GM10248 (cell line): ENCODE data around the gene GPR149.

Experiments
- CTCF ChIA-PET: fragments of 300-600 bp; sonication (Branson Sonifier 250); formaldehyde crosslinking; extraction: SDS; loops from one replicate; lab custom pipeline; 2021; ENCODE audit warnings: antibody characterized with exemption; lab: Yijun Ruan, JAX
- POLR2A ChIA-PET: fragments of 350-650 bp; sonication (Branson Sonifier 250); formaldehyde crosslinking; extraction: SDS; loops from one replicate; lab custom pipeline; 2020; ENCODE audit warnings: antibody characterized with exemption; lab: Yijun Ruan, JAX
- DNase-seq: peaks from one replicate; pipeline ENCODE4 v3.0.0; 2012; ENCODE audit errors: extremely low spot score
- TF ChIP-seq, protein P1 (sequence below): IDR thresholded peaks from 2 replicates; pipeline ENCODE4 v1.5.1; 2012; ENCODE audit warnings: mild to moderate bottlenecking, low read depth; ENCODE audit errors: extremely low read depth, missing control alignments, control extremely low read depth

Gene GPR149

DNA sequence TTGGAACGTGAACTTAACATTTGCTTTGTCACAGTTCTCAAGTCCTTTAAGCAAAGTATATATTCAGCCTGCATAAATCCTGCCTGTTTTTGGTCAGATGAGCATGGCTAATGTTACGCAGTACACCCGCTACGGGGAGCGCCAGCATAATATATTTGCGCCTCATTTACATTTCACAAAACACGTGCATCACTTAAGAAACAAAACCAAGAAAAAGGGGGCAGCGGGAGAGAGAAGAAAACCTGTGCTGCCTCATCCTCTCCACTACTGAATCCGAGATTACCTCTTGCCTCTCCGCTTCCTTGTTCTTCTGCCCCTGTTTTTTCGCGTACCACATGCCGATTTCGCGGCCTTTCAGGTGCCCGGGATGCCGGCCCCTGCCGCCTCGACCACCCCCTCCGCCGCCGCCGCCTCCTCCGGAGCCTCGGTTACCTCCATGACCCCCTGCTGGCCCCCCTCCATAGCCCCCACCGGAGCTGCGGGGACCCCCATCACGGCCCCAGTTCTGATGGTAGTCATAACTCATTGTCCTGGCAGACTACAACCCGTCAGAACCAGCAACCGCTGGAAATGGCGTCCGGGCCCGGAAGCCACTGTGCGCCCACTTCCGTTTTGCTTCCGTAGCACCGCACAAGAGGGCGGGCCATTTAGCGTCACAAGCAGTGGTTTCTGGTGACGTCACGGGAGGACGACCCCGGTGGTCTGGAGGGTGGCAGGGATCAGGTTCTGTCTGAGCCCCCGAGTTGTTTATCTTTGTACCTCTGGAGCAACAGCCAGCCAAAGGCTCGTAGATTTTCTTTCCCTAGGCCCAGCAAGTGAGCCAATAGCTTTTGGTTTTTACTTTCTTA, 105.9 kb downstream of the GPR149 start, which contains the start of gene DHX36:
DHX36 (minus strand) TSS at position 597 of the 848 bp plus-strand sequence; CDS start at position 526, 71 bp downstream.
- TF ChIP-seq, protein P1, sequence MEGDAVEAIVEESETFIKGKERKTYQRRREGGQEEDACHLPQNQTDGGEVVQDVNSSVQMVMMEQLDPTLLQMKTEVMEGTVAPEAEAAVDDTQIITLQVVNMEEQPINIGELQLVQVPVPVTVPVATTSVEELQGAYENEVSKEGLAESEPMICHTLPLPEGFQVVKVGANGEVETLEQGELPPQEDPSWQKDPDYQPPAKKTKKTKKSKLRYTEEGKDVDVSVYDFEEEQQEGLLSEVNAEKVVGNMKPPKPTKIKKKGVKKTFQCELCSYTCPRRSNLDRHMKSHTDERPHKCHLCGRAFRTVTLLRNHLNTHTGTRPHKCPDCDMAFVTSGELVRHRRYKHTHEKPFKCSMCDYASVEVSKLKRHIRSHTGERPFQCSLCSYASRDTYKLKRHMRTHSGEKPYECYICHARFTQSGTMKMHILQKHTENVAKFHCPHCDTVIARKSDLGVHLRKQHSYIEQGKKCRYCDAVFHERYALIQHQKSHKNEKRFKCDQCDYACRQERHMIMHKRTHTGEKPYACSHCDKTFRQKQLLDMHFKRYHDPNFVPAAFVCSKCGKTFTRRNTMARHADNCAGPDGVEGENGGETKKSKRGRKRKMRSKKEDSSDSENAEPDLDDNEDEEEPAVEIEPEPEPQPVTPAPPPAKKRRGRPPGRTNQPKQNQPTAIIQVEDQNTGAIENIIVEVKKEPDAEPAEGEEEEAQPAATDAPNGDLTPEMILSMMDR = peak; percentile 11
- POLR2A ChIA-PET = interaction anchor here (0.6 kb wide), 1 partner anchor 1127 kb away, joined by 7 read pairs; no protein-coding TSS in a partner anchor
- CTCF ChIA-PET = interaction anchor here (0.8 to 1.2 kb wide), 2 partner anchors 8 to 11 kb away, joined by 4 to 5 read pairs; no protein-coding TSS in a partner anchor
- DNase-seq = peak; percentile 89

DNA sequence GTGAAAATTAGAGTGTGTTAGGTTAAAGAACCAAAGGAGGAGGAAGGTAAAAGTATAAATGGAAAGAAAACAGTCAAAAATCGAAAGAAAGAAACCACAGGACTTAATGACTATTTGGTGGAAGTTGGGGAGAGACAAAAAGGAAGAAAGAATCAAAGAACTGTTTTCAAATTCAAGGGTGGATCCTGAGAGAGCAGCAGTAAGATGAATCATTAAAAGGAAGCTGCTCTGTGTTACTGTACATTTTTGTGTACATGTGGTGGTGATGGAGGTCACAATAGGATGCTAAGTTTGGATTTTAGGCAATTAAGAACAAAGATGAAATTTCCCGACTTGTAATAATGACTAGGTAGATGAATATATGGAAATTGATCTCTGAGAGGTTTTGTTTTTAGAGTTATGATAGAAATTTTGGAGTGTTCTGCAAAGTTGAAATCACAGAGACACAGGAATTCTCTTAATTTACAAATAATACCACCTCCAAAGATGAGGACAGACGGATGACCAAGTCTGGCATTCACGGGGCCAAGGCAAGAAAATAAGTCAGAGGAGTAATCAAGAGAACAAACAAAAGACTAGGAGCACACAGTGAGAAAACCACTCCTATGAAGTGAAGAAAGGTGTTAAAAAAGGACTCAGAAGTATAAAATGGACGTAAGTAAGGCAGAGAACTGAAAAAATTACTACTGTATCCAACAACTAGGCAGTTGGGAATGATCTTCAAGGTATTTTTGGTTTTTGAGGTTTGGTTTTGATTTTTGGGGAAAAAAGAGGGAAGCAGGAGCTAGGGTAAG, 112.8 kb downstream of the GPR149 start:
- no peak for DNase-seq
- ChIA-PET POLR2A (no interaction called here), CTCF (no interaction called here)
- TF ChIP-seq, protein P1 = no peak

DNA sequence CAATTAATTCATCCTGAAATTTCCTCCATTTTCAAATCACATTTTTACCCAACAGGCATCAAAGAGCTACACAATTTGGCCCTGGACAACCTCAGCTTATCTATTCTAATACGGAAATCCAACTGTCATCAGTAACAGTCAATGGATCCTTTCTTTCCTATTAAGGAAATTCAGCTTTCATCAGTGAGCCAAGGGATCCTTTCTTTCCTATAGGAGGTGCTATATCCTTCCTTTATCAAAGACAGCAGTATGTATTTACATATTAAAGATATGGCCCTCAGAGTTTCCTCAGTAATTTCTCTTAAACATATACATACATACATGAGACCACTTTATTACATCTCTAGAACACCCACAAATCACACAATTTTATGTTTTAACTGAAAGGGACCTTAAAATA, 115.8 kb downstream of the GPR149 start:
- no peak for DNase-seq
- TF ChIP-seq, protein P1 = no peak
- CTCF ChIA-PET = interaction anchor here (1.2 to 1.5 kb wide), 5 partner anchors 10 to 92 kb away, joined by 3 to 5 read pairs (median 3); no protein-coding TSS in a partner anchor
- POLR2A ChIA-PET = interaction anchor here (0.6 kb wide), 1 partner anchor 30 kb away, joined by 3 read pairs; no protein-coding TSS in a partner anchor

DNA sequence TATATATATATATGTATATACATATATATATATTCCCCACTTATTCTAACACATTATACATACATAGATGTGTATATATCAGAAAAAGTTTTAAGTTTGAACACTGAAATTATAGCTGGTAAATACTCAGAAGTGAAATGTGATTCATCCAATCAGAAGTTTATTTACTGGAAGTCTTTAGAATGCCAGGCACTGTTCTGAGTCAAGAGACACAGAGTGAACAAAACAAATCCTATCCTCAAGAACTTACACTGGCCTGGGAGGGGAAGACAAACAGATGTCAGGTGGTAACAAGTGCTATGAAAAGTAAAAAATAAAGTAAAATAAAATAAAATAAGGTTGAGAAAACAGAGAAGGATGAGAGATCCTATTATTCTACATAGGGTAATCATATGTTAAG, 119.2 kb downstream of the GPR149 start:
- ChIA-PET POLR2A (no interaction called here), CTCF (interaction anchor here (3.0 kb wide), 1 partner anchor 11 kb away, joined by 12 read pairs; no protein-coding TSS in a partner anchor)
- TF ChIP-seq, protein P1 = no peak
- DNase-seq = no peak

DNA sequence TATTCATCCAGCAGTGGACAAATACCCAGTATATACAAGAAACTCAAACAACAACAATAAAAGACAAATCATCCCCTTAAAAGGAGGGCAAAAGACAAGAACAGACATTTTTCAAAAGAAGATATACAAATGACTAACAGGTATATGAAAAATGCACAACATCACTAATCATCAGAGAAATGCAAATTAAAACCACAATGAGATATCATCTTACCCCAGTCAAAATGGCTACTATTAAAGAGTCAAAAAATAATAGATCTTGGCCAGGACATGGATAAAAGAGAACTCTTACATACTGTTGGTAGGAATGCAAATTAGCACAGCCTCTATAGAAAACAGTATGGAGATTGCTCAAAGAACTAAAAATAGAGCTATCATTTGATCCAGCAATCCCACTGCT, 122.6 kb downstream of the GPR149 start:
- TF ChIP-seq, protein P1 = no peak
- CTCF ChIA-PET = no interaction called here
- no peak for DNase-seq
- POLR2A ChIA-PET = no interaction called here

DNA sequence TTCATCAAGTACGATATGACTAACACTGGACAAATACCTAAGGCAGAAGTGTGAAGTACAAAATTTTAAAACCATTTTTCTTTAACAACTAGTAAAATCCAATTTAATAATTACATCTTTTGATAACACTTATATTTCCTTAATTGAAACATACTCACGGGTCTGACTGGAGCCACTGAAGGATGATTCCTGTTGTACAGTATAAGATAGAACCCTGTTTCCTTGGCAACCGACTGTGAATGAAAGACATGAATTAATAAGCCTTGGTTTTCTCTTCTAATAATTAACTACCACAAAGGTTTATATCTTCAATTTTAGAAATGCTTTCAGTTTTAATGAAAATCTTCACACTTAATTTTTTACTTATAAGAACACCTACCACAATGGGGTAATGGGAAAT, 125.1 kb downstream of the GPR149 start:
- CTCF ChIA-PET = interaction anchor here (1.0 to 1.5 kb wide), 4 partner anchors 8 to 52 kb away, joined by 3 to 4 read pairs (median 4); no protein-coding TSS in a partner anchor
- DNase-seq = no peak
- POLR2A ChIA-PET = no interaction called here
- TF ChIP-seq, protein P1 = no peak
